ENCODE measurements around the gene DGKI. TPM values are rescaled to one million over a fixed set of nuclear protein-coding genes. Genes with fewer than 3 reads are reported as not detected.

Gene DGKI
- total and polyA plus RNA-seq, 2 of the 13 experiments (the other 11 are each of a cell fraction or from before 2014, with no cell fraction given), result 0.09 to 0.17 TPM

GRCh38 chr7:137388916-137389315, 457.9 kb downstream of the DGKI start:
- no peak overlapping the region for H3K4me3 ChIP-seq (replicated peaks in 1 of 3; ENCODE audit: insufficient read depth in 1 of 3, low read depth in 2 of 3, low read length in 3 of 3)
- H3K4me2 ChIP-seq (ENCODE audit: low read depth, low read length), result no peak overlapping the region
- no peaks in the 10 kb centered on the region for H3K4me1 ChIP-seq (ENCODE audit: insufficient read depth, low read length)
- ATAC-seq (no peak), FAIRE-seq (no peak), DNase-seq (ENCODE audit: low spot score) (no peak)
- BruUV-seq (replicated peaks), result no TSS peak
- POLR2A ChIA-PET, result no interaction called here
- in situ Hi-C loops (cut with HindIII; ENCODE audit: extremely low pct_ligation_motif_present, low pct_unique_long_range_greater_than_20kb) (no loop called here), intact Hi-C loops (cut with micrococcal nuclease; ENCODE audit: unreplicated experiment) (no loop called here)
- 0% methylated on average over 1 of the region's 1 CpG for WGBS (ENCODE audit: low lambda C conversion rate)
- H4K20me1 ChIP-seq (ENCODE audit: insufficient read depth, low read length), result no peaks in the 10 kb centered on the region
- H3K79me2 ChIP-seq (ENCODE audit: insufficient read depth, low read length), result no peaks in the 10 kb centered on the region
- no peak overlapping the region for H3K9ac ChIP-seq (ENCODE audit: insufficient read depth, low read depth, low read length)
- H3K9me3 ChIP-seq (ENCODE audit: low read length), result no peaks in the 10 kb centered on the region
- H3K27ac ChIP-seq (ENCODE audit: extremely low read length, insufficient read depth, low read length), result no peak overlapping the region
- no peaks in the 10 kb centered on the region; a peak in 1 of 5 replicates for H3K27me3 ChIP-seq (ENCODE audit: control insufficient read depth in 1 of 2, insufficient read depth in 2 of 2, low read length in 2 of 2)
- no peak overlapping the region for H2AFZ ChIP-seq (ENCODE audit: low read length)
- CTCF ChIA-PET (ENCODE audit: low intra/inter-chr PET ratio, low total read pairs), result no interaction called here
- H3K36me3 ChIP-seq (replicated peaks in 1 of 2; ENCODE audit: control insufficient read depth in 1 of 2, insufficient read depth in 2 of 2, low read length in 2 of 2), result no peaks in the 10 kb centered on the region
- TF ChIP-seq NR2F6 (IDR thresholded peaks at IDR 0.05) (no peak), NR2F6 (CRISPR knock-in tag; IDR thresholded peaks at IDR 0.05) (no peak), IKZF4 (CRISPR knock-in tag; IDR thresholded peaks at IDR 0.05; ENCODE audit: borderline replicate concordance, low read depth, not compliant biosample characterization) (no peak), KLF11 (CRISPR knock-in tag; IDR thresholded peaks at IDR 0.05) (no peak), KLF16 (CRISPR knock-in tag; IDR thresholded peaks at IDR 0.05) (no peak), ZNF703 (CRISPR knock-in tag; IDR thresholded peaks at IDR 0.05; ENCODE audit: borderline replicate concordance) (no peak), DR1 (CRISPR knock-in tag; IDR thresholded peaks at IDR 0.05) (no peak), BATF2 (CRISPR knock-in tag; IDR thresholded peaks at IDR 0.05) (no peak), ZNF782 (CRISPR knock-in tag; IDR thresholded peaks at IDR 0.05; ENCODE audit: borderline replicate concordance) (no peak), RFX1 (IDR thresholded peaks at IDR 0.05) (no peak), TEAD2 (CRISPR knock-in tag; IDR thresholded peaks at IDR 0.05) (no peak), ZNF770 (CRISPR knock-in tag; IDR thresholded peaks at IDR 0.05) (no peak), TRAFD1 (CRISPR knock-in tag; IDR thresholded peaks at IDR 0.05; ENCODE audit: borderline replicate concordance) (no peak), ZNF569 (CRISPR knock-in tag; IDR thresholded peaks at IDR 0.05; ENCODE audit: borderline replicate concordance) (no peak), PATZ1 (CRISPR knock-in tag; IDR thresholded peaks at IDR 0.05) (no peak), CSRNP2 (CRISPR knock-in tag; conservative IDR thresholded peaks at IDR 0.05; ENCODE audit: low read depth) (no peak), DMAP1 (CRISPR knock-in tag; IDR thresholded peaks at IDR 0.05) (no peak)
